Adipocyte (in vitro differentiated cells): ENCODE measurements around the gene RHOV.

ENCODE experiments used
- DNase-seq: peaks from one replicate; pipeline ENCODE4 v3.0.0-alpha.2; 2015; ENCODE audit warnings: low read depth
- H3K27me3 ChIP-seq: replicated peaks from 2 replicates; pipeline ENCODE4 v1.7.0; 2013; ENCODE audit warnings: mild to moderate bottlenecking, low read length, moderate library complexity; ENCODE audit not compliant: control insufficient read depth, insufficient read depth
- H3K36me3 ChIP-seq: 2 replicates; pipeline ENCODE4 v1.7.0; 2013; ENCODE audit warnings: low read length, mild to moderate bottlenecking, moderate library complexity; ENCODE audit not compliant: control insufficient read depth, insufficient read depth, severe bottlenecking
- H3K4me1 ChIP-seq: 2 replicates; pipeline ENCODE4 v1.7.0; 2013; ENCODE audit warnings: mild to moderate bottlenecking, low read length, moderate library complexity; ENCODE audit not compliant: control insufficient read depth, insufficient read depth
- H3K4me3 ChIP-seq: 2 replicates; pipeline ENCODE4 v1.7.0; 2013; ENCODE audit warnings: mild to moderate bottlenecking, low read length, moderate library complexity
- H3K9ac ChIP-seq: 2 replicates; pipeline ENCODE4 v1.7.0; 2013; ENCODE audit warnings: mild to moderate bottlenecking, low read length, moderate library complexity
- H3K9me3 ChIP-seq: 2 replicates; pipeline ENCODE4 v1.7.0; 2013; ENCODE audit warnings: mild to moderate bottlenecking, low read length, moderate library complexity; ENCODE audit not compliant: control insufficient read depth

The RHOV gene

GRCh38 chr15:40852529-40852928 is 21.5 kb downstream of the RHOV start:
- Histone ChIP-seq H3K27me3 (peaks cover 30% of the 10 kb centered on the region), H3K4me1 (no peaks in the 10 kb centered on the region), H3K9ac (no peak overlapping the region), H3K4me3 (no peak overlapping the region), H3K9me3 (no peaks in the 10 kb centered on the region), H3K36me3 (no peaks in the 10 kb centered on the region)
- no peak for DNase-seq

GRCh38 chr15:40850576-40851112 is 23.4 kb downstream of the RHOV start:
- no peak overlapping the region for H3K4me3 ChIP-seq
- H3K36me3 ChIP-seq: no peaks in the 10 kb centered on the region
- no peaks in the 10 kb centered on the region for H3K4me1 ChIP-seq
- H3K9ac ChIP-seq: no peak overlapping the region
- peaks cover 36% of the 10 kb centered on the region for H3K27me3 ChIP-seq
- no peaks in the 10 kb centered on the region for H3K9me3 ChIP-seq
- no peak for DNase-seq

GRCh38 chr15:40847223-40847961 is 26.6 kb downstream of the RHOV start:
- H3K4me3 ChIP-seq: no peak overlapping the region
- peaks cover 9% of the 10 kb centered on the region for H3K4me1 ChIP-seq
- peaks cover 49% of the 10 kb centered on the region for H3K27me3 ChIP-seq
- no peak overlapping the region for H3K9ac ChIP-seq
- no peaks in the 10 kb centered on the region for H3K9me3 ChIP-seq
- H3K36me3 ChIP-seq: no peaks in the 10 kb centered on the region
- no peak for DNase-seq

DNA sequence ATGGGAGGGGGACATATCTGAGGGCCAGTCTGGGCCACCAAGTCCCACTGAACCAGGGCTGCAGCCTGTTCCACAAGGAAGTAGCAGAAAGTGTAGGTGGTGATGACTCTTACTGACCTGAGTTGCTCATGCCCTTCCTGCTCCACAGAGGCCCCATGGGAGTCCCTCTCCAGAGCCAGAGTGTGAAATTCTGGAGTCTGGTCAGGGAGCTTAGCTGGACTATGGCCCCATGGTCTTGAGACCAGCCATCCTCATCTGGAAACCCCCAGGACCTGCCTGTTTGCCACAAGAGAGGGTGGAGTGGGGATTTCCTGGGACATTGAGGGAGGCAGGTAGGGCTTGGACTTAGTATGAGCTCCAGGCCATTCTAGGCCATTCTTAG is 27.2 kb downstream of the RHOV start:
- Histone ChIP-seq H3K27me3 (peaks cover 51% of the 10 kb centered on the region), H3K9me3 (no peaks in the 10 kb centered on the region), H3K4me1 (peaks cover 9% of the 10 kb centered on the region), H3K36me3 (no peaks in the 10 kb centered on the region), H3K9ac (no peak overlapping the region), H3K4me3 (no peak overlapping the region)
- DNase-seq: no peak

GRCh38 chr15:40845511-40846284 is 28.3 kb downstream of the RHOV start:
- Histone ChIP-seq H3K9me3 (no peaks in the 10 kb centered on the region), H3K27me3 (peaks cover 56% of the 10 kb centered on the region), H3K36me3 (no peaks in the 10 kb centered on the region), H3K4me1 (peaks cover 9% of the 10 kb centered on the region), H3K4me3 (no peak overlapping the region), H3K9ac (no peak overlapping the region)
- DNase-seq: no peak

- no peaks in the 10 kb centered on the region for H3K9me3 ChIP-seq
- H3K4me1 ChIP-seq: peaks cover 9% of the 10 kb centered on the region
- H3K4me3 ChIP-seq: peak overlapping the region; percentile 56
- no peak for DNase-seq
- H3K27me3 ChIP-seq: peaks cover 56% of the 10 kb centered on the region
- no peak overlapping the region for H3K9ac ChIP-seq
- H3K36me3 ChIP-seq: no peaks in the 10 kb centered on the region
Observed at GRCh38 chr15:40845036-40845435, 29.0 kb downstream of the RHOV start.

GRCh38 chr15:40844696-40845030 is 29.4 kb downstream of the RHOV start:
- peaks cover 9% of the 10 kb centered on the region for H3K4me1 ChIP-seq
- peaks cover 56% of the 10 kb centered on the region for H3K27me3 ChIP-seq

DNA sequence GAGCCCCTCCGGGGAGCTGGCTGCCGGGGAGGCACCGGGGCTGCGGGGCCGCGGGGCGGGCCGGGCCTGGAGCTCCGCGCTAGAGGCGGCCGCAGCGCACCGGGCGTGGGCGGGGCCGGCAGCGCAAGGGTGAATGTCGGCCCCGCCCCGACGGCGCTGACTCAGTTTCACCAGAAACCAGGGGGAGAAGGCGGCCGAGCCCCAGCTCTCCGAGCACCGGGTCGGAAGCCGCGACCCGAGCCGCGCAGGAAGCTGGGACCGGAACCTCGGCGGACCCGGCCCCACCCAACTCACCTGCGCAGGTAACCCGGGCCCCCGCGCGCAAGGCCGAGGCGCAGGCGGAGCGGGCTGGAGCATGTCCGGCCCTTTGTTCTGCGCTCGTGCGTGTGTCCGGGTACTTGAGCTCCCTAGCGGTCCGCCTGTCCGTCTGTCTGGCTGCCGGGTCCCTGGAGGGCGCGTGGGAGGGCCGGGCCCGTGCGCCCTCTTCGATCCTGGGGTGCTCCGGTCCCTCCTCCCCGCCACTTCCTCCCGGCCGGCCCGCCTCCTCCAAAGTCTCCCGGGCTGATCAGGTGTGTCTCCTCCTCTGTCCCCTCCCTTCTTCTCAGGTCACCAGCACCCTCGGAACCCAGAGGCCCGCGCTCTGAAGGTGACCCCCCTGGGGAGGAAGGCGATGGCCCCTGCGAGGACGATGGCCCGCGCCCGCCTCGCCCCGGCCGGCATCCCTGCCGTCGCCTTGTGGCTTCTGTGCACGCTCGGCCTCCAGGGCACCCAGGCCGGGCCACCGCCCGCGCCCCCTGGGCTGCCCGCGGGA is 29.9 kb downstream of the RHOV start, which contains the start of gene SPINT1:
TSS of gene SPINT1 (plus strand) at position 164 of the 811 bp plus-strand sequence. CDS start at position 671, 507 bp downstream.
- Histone ChIP-seq H3K36me3 (no peaks in the 10 kb centered on the region), H3K9me3 (no peaks in the 10 kb centered on the region), H3K4me3 (peak within 1 kb of the TSS; percentile 56), H3K27me3 (peaks cover 56% of the 10 kb centered on the region), H3K4me1 (peaks cover 9% of the 10 kb centered on the region), H3K9ac (no peak within 1 kb of the TSS)
- DNase-seq: peak; percentile 40

More at GRCh38 chr15:40844696-40845030, 29.4 kb downstream of the RHOV start:
- Histone ChIP-seq H3K9me3 (no peaks in the 10 kb centered on the region), H3K36me3 (no peaks in the 10 kb centered on the region), H3K4me3 (peak overlapping the region; percentile 56), H3K9ac (no peak overlapping the region)
- DNase-seq: peak; percentile 23

- Histone ChIP-seq H3K36me3 (no peaks in the 10 kb centered on the region), H3K4me3 (no peak overlapping the region), H3K27me3 (peaks cover 53% of the 10 kb centered on the region), H3K9me3 (no peaks in the 10 kb centered on the region), H3K9ac (no peak overlapping the region), H3K4me1 (peaks cover 9% of the 10 kb centered on the region)
- no peak for DNase-seq
Observed at GRCh38 chr15:40843261-40843884, 30.7 kb downstream of the RHOV start.

GRCh38 chr15:40841741-40842140 is 32.3 kb downstream of the RHOV start:
- Histone ChIP-seq H3K9me3 (no peaks in the 10 kb centered on the region), H3K9ac (no peak overlapping the region), H3K27me3 (peaks cover 38% of the 10 kb centered on the region), H3K4me3 (no peak overlapping the region), H3K36me3 (no peaks in the 10 kb centered on the region), H3K4me1 (peaks cover 9% of the 10 kb centered on the region)
- no peak for DNase-seq
